Inferior parietal cortex (tissue), 1 donor: ENCODE data around the gene MXD3.
A peak's percentile ranks its signal among the peaks of the same experiment; 100 is the strongest.
"Not testable (repeated sequence)": the region's sequence is repeated elsewhere in the genome, so short reads cannot be mapped to it uniquely, and the experiment has no call there.

Experiments
- DNase-seq: peaks from one replicate; pipeline ENCODE4 v3.0.0-alpha.2; 2016; ENCODE audit errors: extremely low spot score

The MXD3 gene, protein sequence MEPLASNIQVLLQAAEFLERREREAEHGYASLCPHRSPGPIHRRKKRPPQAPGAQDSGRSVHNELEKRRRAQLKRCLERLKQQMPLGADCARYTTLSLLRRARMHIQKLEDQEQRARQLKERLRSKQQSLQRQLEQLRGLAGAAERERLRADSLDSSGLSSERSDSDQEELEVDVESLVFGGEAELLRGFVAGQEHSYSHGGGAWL

DNA sequence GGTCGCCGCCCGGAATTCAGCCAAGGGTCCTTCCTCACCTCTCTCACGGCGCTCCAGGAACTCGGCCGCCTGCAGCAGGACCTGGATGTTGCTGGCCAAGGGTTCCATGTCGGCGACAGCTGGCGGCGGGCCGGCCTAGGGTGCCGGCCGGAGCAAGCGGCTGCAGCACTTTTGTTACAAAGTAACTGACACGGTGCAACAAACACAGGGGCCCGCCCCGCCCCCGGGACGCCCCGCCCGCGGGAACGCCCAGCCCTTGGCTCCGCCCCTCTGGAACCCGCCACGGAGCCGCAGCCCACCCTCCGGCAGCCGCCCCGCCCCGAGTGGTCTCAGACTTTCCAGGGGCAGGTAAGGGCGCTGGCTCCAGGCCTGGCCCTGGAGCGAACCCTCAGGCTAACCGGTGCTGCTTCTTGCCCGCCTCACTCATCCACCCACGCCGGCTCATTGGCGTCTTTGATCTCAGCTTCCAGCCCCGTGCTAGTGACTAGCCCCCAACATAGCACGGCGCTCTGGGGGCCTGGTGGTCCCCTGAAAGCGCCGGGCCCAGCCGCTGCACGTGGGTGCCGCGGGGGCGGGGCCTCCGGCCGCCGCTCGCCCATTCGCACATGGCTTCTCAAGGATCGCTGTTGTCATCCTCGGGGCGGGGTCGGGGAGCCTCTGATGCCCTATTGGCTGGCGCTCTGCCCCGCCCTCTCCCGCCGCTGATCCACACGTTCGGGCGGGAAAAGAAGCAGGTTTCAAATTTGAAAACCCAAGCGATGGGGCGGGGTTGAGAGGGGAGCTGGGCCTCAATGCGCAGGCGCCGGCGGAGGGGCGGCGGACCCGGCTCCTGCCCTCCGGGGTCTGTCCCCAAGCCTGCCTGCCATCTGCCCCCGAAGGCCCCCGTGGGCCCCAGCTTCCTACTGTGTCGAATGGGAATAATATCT lies at the start of gene MXD3:
Gene MXD3 (minus strand): TSS at position 176 of the 926 bp plus-strand sequence. CDS start 68 bp downstream, at position 108.
- peak; percentile 90 for DNase-seq

DNA sequence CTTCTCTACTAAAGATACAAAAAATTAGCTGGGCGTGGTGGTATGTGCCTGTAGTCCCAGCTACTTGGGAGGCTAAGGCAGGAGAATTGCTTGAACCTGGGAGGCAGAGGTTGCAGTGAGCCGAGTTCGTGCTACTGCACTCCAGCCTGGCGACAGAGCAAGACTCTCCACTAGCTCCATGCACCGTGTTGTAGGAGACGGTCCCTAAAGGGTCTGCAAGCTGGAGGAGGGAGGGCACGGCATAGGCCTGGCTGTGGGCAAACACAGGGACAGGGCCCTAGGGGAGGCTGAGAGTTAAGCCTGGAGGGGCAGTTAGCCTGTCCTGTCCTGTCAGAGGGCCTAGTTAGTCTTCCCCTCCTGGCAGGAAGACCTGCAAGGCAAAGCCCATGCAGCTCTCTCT lies 49.0 kb upstream of the MXD3 start:
- DNase-seq: not testable (repeated sequence)

DNA sequence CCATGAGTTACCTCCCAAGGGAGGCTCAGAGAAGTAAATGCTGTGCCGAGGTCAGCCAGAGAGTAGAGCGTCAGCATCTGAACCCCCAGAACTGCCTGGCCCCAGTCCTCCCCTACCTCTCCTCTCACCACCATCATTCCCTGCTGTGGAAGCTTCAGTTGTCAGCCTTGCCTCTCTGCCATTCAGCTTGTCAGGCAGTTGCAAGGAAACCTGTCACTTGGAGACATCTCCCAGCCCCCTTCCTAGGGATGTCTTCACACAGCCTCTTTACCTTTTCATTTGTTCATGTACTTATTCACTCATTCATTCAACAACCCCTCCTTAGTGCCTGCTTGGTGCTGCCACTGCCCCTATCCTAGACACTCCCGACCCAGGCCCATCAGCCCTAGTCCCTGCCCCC lies 48.2 kb upstream of the MXD3 start:
- no peak for DNase-seq

DNA sequence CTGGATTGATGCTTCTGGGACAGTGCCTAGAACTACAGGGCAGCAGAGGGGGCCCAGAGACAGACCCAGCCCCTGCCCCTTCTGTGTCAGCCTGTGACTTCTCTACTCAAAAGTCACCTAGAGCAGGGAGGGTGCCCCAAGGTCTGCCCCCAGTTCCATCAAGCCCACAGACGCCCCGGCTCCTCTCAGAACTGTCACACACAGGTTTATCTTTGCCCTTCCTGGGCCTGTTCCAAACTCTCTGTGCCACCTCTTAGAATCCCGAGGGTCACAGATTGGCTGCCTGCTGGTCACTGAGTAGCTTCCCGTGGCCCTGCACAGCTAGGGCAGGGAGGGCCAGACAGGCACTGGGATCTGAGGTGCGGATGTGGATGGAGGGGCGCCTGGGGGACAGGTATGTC lies 47.8 kb upstream of the MXD3 start:
- DNase-seq: no peak

DNA sequence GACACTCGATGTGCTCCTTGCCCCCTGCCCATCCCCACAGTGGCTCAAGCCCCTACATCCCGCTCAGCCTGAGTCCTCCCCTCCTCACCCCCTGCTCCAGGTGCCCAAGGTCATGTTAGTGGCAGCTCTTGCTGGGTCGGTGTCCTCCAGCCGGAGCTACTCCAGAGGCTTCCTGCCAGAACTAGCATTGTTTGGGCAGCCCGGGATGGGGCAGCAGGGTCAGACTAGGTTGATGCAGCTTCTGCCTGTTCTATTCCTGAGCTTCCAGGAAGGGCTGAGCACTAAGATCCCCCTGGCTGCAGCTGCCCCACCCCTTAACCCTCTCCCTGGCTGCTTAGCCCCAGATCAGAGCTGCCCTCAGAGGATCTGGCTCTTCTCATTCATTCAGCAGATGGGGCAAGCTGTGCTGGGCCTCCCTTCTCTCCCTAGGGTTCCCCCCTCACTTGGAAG lies 46.7 kb upstream of the MXD3 start:
- no peak for DNase-seq

DNA sequence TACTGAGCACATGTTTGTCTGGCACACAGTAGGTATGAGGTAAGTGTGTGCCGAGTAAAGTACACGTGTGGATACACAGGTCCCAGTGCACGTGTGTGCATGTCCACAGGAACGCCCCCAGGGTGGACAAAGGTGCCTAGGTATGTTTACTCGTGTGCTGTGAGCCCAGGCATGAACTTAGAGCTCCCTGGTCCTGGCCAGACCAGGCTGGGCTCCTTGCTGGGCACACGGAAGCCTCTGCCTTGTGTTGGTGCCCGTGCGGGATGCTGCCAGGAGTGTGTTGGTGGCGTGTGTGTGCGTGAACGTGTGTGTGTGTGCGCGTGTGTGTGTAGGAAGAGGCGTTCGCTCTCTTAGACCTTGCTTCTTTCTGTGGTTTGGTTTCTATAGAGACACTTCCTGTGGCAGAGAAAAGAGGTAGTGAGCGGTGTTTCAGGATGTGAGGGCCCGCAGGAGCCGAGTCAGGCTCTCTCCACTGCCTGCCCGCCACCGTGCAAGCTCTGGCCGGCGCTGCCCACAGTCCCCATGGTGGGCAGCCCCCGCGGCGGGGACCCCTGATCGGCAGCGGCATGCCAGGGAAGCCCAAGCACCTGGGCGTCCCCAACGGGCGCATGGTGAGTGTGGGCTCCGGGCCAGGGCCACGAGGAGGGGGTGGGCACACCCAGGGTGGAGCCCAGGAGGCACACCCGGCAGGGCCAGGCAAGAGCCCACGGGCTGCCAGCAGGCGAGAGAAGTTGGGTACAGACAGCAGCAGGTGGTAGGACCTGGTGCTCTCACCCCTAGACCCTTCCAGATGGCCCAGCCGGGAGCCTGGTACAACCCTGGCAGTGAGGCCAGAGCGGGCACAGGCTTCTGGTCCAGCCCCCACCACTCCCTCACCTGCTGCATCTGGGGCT lies 46.0 kb upstream of the MXD3 start, which contains the start of gene RGS14:
Gene RGS14 (plus strand): TSS at position 466 of the 893 bp plus-strand sequence. CDS start 101 bp downstream, at position 567.
- DNase-seq: no peak

DNA sequence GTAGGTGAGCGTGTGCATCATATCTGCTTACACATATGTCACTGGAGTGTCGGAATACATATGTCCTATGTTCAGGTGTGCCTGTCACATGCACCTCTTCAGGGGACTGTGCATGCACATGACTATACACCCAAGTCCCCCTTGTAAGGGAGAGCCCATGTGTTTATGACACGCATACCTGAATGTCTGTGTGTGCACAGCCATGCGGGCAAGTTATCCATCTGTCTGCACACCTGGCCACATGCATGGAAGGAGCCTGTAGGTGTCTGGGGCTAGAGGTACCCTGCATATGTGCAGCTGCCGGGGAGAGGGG lies 45.4 kb upstream of the MXD3 start:
- DNase-seq: no peak

DNA sequence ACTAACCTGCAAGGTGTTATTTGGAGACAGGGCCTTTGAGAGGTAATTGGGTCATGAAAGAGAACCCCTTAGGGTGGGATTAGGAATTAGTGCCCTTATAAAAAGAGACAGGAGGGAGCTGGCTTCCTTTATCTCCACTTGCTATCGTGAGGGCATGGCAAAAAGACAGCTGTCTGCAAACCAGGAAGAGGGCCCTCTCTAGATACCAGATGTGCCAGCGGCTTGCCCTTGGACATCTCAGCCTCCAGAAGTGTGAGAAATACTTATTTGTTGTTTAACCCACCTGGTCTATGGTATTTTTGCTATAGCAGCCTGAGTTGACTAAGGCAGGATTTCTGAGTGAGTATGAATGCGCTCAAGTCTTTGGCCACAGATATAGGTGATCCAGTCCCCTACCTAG lies 45.0 kb upstream of the MXD3 start:
- no peak for DNase-seq

DNA sequence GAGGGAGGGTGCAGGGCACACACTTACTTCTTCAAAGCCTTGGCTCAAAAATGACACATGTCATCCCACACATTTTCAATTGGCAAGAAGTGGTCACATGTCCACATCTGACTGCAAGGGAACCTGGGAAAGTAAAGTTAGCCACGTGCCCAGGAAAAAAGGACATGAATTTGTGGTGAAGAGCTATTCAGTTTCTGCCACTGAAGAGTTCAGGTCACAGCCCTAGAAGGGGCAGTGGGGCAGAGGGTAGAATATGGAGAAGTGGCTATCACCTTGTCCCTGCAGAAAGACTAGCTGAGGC lies 44.1 kb upstream of the MXD3 start:
- DNase-seq: no peak

DNA sequence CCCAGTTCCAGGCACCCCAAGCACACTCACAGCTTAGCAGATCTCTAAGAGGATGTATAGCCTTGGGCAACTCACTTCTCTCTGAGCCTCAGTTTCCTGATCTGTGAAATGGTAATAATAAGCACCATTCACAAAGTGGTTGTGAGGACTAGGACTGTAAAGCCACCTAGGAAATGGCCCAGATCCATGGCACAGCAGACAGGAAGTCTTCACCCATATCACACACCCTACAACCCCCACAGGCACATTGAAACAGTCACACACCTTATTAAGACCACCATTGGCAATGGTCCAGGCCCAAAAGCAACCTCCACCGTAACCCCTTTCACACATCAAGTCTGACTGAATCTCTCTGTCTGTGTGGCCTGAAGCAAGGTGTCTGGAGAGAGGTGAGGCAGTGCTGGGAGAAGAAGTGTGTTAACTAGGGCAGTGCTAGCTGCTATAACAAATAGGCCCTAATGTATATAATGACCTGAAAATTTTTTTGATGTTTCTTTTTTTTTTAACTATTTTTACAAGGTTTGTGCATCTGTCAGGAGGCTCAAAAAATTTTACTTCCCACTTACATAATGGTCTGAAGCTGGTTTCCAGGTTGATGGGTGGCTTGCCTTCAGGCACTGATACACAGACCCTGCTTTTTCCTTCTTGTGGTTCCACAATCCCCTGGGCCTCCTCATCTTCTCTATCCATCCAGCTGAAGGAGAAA lies 43.6 kb upstream of the MXD3 start:
- DNase-seq: no peak

DNA sequence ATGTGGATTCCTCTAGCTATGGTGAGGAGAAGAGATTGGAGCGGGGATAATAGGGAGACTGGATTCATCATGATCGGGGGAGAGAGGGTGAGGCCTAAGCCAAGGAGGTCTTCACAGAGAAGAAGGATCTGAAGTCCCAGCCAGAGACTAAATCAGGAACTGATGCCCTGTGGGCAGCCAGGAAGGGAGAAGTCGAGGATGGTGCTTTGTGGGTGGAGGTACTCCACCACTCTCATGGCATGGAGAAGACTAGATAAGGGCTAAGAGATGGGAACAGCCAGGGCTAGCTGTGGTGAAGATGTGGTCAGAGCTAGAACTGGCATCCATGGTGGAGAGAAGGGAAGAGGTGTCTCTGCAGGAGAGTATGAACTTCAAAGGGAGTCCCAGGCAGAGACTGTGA lies 43.0 kb upstream of the MXD3 start:
- no peak for DNase-seq

DNA sequence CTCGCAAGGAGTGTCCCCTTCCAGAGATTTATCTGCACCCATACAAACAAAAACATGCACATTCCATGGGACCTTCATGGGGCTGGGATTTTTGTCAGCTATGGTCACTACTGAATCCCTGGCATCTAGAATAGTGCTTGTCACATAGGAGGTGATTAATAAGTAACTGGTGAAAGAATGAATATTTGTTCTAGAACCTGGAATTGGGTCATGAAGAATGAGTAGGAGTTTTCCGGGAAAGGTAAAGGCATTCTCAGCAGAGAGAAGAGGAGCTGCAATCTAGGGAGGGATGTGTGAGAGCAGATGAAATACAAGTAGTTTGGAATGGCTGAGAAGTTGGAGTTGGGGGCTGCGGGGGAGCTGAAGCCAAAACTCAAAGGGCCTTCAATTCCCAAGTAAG lies 42.6 kb upstream of the MXD3 start:
- no peak for DNase-seq

DNA sequence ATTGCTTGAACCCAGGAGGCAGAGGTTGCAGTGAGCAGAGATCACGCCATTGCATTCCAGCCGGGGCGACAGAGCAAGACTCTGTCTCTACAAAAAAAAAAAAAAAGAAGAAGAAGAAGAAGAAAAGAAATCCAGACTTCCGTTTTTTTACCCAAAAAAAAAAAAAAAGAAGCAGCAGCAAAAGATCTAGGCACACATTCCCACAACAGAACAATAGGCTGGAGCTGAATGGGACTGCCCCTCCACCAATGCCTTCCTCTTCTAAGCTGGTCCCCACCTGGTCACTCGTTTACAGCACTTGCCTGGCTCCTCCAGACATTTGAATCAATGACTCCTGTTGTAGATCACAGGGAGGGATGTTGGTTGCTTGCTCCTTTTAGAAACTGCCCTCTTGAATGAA lies 41.4 kb upstream of the MXD3 start:
- DNase-seq: no peak

DNA sequence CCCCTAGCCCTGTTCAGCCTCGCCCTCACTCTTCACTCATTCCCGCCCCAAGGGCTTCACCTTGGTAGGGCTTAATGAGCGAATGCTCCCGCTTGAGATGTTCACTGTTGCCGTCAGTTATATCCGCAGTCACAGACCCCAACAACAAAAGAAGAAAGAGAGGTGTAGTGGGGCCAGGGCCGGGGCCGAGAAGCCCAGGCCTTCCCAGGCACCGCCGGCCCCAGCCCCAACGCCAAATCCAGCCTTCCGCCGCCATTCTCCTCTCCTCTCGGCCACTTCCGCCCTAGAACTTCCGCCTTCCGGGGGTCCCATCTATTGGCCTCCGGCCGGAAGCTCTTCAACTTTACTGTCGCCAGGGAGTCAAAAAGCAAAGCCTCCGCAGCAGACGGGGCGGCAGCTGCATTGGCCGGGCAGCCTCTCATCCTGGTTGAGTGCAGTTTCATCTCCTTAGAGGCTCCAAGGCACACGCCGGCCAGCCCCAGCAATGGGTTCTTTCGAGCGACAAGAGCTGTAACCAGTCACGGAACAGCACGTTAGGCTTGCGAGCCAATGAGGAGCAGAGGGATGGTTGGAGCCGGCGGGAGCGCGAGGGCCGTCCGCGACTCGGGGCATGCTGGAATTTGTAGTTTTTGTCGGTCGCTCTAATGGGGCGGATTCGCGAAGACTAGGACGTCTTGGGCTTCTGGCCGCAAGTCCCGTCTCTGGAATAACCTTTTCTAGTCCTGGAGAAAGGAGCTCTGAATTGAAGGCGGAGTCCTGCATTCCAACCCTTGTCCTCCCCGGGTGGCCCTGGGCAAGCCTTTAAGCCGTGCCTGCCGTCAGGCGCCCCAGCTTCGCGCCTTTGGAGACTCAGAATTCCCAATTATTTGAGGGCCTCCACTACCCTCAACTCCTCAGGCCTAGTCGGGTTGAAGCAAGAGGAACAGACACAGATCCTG lies 40.0 kb upstream of the MXD3 start, which contains the start of gene LMAN2:
Gene LMAN2 (minus strand): TSS at position 277 of the 938 bp plus-strand sequence. CDS start 21 bp downstream, at position 256.
- DNase-seq: peak; percentile 99

DNA sequence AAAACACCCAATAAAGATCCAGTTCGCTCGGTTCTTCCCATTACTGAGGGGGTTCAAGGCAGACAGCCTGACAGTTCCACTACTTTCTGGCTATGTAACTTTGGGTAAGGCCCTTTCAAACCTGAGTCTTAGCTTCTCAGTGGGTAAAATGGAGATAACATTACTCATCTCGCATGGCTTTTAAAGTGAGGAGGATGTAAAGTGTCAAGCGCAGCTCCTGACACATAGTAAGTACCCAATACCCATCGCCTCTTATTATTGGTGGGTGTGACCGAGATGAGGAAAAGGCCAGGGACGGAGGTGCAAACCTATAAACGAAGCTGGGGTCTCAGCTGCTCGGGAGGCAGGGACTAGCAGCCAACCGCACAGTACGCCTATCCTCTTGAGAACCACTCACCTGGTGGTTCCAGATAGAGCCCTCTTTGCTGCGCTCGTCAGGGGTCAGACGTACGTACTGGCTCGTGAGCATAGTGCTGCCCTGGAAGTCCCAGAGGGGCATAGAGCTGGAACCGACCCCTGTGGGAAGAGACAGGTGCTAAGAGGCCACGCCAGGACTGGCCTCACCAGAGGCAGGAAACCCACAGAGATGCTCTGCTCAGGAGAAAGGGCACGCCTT lies 39.2 kb upstream of the MXD3 start:
- no peak for DNase-seq

DNA sequence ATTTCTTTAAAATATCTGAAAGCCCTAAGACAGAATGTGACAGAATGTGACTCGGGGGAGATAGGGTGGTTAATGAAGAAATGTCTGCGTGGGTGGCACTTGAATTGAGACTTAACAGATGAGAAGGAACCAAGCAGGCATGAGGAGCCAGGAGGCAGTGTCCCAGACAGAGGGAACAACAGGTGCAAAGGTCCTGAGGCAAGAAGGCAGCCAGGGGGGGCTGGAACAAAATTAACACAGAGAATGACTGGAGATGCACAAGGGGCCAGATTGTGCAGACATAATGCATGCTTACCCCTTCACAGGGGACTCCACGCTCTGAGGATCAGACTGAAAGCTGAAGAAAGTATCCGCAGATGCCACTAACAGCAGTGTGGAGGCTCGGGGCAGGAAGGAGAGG lies 38.1 kb upstream of the MXD3 start:
- DNase-seq: no peak

DNA sequence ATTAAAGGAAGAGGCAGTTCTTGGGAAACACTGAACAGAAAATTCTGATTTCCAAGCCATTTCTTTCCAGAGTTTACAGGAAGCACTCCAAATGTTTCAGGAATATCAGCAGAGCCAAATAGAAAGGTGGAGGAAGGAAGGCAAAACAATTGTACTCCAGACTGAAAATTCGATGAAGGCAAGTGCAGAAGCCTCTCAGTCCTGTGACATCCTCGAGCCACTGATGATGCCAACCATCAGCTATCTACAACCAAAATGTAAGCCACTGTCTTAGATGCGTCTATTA lies 37.6 kb upstream of the MXD3 start:
- DNase-seq: no peak

DNA sequence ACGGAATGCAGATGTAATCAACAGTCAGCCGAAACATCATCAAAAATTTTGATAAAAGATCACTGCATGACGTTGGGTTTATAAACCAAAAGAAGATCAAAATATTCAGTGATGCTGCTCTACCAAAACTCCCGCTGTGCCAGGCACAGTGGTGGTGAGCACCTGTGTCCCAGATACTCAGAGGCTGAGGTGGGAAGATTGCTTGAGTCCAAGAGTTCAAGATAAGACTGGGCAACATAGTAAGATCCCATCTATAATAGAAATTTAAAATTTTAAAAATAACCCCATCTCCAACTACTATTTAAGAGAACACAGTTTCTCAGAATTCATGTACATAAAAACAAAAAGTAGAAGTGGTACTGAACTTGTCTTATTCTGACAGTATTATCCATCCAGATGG lies 36.0 kb upstream of the MXD3 start:
- no peak for DNase-seq

DNA sequence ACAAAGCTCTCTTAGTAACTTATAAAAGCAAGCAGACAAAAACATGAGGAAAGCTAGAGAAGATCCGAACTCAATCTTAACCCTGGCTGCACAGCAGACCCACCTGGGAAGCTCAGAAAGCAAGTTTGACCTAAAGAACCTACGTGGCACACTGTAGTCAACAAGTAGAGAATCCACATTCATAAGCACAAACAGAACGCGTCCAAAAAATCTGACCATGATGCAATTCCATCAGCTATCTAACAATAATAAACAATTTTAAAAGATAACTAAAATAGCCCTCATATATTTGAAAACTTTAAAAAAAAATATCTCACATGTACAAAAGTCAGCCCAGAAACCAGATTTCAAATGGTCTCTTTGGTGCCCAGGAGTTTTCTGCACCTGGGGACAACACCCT lies 35.1 kb upstream of the MXD3 start:
- DNase-seq: no peak

DNA sequence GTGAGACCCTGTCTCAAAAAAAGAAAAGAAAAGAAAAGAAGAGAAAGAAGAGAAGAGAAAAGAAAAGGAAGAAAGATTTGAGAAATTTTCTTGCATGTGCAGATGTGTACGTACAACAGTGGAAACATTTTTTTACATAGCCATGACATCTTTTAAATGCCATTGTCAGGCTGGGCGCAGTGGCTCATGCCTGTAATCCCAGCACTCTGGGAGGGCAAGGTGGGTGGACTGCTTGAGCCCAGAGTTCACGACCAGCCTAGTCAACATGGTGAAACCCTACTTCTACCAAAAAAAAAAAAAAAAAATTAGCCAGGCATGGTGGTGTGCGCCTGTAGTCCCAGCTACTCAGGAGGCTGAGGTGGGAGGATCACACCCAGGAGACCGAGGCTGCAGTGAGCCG lies 33.2 kb upstream of the MXD3 start:
- DNase-seq: no peak
